NCI-H1436 treated with DMSO at 0.1 percent for 48 hours (cell line): ENCODE data around the gene CD79A.
"Not testable (repeated sequence)": the region's sequence is repeated elsewhere in the genome, so short reads cannot be mapped to it uniquely, and the experiment has no call there.

Experiments
- DNase-seq: peaks from one replicate; lab custom pipeline; 2025; lab: John Stamatoyannopoulos, UW

CD79A gene

GRCh38 chr19:41905273-41906002 lies 28.4 kb downstream of the CD79A start:
- no peak for DNase-seq

- no peak for DNase-seq
These were observed 29.2 kb downstream of the CD79A start for GRCh38 chr19:41906271-41906670.

- no peak for DNase-seq
These were observed 30.0 kb downstream of the CD79A start for GRCh38 chr19:41906916-41907680.

DNA sequence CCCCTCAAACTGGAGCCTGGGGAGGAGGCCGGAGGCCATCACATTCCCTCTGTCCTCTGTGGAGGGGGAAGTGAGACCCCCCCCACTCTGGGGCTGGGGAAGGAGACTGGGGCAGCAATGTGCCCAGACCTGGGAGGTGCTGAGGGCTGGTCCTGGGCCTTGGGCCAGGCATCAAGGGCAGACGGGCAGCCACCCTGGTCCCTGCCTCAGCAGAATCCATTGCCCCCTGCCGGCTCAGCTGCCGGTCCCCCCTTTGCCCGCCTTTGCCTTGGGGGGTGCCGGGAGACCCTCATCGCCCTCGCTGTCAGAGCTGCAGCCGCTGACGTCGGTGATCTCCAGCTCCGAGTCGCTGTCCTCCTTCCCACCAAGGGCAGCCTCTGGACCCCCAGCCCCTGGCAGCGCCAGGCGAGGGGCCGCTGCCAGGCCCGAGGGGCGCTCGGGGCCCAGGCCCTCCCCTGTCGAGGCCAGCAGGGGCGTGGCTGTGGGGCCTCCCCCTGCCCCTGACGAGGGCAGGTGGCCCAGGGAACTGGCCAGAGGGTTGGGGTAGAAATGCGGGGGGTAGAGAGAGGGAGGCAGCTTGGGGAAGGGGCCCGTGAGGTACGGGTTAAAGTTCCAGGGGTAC lies 31.0 kb downstream of the CD79A start:
- DNase-seq = no peak

- no peak for DNase-seq
These were observed 31.8 kb downstream of the CD79A start for GRCh38 chr19:41908724-41909464.

DNA sequence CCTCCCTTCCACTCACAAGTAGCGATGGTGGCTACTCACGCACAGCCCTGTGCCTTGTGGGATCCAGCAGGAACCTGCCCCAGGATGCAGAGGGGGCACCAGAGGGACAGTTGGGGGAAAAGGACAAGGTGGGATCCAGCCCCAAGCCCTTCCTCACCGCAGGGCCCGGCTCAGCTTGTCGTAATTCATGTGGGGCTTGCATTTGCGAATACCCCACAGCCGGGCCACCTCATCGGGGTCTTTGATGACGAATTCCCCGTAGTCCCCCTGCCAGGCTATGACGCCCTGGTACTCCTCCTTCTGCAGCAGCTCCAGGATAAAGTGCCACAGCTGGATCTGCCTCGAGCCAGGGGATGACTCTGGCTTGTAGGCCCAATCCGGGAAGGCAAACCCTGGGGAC lies 32.6 kb downstream of the CD79A start:
- DNase-seq = no peak

GRCh38 chr19:41910240-41910991 lies 33.3 kb downstream of the CD79A start:
- no peak for DNase-seq

DNA sequence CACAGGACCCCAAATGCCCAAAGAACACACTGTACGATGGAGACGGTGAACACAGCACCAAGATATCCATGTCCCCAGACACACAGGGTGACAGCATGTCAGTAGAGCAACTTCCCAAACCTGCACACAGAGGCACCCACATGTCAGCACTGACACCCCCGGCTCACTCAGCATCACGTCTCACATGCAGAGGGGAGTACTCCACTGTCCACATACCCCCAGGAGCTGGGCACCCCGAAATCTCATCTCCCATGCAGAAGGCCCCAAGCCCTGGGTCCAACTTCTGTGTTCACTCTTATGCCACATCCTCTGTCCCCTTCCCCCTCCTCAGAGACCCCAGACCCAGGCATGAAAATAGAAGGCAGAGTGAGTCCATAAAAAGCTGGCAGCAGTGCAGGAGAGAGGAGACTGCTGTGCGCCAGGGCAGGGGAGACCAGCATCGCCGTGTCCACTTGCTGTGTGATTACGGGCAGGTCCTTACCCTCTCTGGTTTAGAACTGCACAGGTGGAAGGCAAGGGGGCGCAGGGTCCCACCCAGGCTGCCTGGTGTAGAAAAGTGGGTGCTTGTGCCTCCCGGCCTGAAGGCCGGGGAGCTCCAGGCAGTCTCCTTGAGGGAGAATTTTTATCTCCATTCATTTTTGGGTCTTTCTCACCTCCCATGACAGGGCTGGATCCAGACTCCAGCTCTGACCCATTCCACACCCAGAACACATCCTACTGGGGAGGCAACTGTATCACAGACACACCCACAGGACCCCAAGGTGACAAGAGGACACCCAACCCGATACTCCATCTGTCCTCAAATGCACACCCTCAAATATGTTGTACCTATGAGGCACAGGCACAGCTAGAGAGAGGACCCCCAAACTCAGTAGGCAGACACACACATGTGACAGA lies 34.2 kb downstream of the CD79A start:
- no peak for DNase-seq

DNA sequence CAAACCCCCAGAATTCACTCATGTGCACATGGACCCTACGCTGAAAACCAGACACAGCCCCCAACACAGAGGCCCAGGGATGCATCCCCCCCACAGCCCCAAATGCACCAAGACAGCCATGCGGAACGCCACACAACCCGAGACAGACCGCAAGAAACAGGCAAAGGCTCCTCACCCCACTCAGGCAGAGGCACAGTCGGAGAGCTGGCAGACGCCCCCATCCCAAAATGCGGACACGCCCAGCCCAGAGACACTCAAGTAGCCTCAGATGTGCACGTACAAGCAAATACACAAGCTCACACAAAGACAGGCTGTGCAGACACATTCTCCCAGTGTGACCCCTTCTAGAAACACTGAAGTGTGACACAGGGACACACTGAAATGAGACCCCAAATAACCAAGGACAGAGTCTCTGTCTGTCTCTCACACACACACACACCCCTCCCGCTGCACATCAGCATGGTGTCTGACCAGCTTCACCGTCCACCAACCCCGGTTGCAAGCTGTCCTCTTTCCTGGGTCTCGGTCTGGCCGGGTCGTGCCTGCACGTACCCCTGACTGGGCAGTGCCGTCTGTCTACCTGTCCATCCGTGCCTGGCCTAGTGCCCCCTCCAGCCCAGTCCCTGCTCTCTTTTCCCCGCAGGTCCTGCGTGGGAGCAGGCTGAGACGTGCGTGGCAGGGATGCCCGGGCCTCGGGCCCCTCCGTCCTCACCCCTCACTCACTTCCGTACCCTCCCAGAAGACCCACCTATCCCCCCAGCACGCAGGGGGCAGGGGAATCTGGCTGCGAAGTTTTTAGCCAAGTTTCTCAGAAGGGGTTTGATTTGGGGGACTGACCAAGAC lies 35.0 kb downstream of the CD79A start:
- DNase-seq = no peak

- DNase-seq = no peak
These were observed 35.9 kb downstream of the CD79A start for GRCh38 chr19:41912899-41913537.

DNA sequence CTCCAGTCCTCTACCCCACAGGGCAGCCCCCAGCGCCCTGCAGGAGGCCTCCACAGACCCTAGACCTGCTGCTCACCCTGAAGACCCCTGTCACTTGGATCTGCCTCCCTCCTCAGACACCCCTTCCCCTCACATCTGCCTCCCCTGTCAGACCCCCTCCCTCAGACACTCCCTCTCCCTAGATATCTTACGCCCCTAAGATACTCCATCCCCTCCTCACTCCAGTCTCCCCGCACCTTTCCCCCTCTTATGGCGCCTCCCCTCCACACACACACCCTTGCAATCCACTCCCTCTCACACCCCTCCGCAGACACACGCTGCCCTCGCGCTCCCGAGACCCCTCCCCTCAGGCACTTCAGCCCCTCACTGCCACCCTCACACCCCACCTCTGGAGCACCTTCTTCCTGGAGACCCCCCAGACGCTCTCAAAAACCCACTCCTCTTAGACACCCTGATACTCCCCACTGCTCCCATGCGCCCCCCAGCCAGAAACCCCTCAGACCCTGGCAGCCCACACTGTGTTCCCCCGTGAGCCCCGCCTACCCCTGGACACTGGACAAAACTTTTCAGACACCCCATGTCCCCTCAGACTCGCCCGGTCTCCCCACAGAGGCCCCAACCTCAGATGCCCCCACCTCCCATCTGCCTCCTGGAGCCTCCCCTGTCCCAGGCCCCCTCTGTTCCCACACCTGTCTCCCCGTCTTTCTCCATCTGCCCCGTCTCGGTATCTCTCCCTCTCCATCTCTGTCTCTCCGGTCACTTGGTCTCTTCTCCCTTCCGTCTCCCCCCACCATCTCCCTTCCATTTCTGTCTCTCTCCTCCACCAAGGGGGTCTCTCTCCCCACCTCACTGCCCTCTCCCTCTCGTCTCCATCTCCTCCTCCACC lies 36.7 kb downstream of the CD79A start:
- DNase-seq = no peak

GRCh38 chr19:41914424-41914834 lies 37.4 kb downstream of the CD79A start:
- DNase-seq = not testable (repeated sequence)

GRCh38 chr19:41915021-41915775 lies 38.1 kb downstream of the CD79A start:
- no peak for DNase-seq

GRCh38 chr19:41915776-41916414 lies 38.8 kb downstream of the CD79A start:
- DNase-seq = no peak

GRCh38 chr19:41917676-41918075 lies 40.6 kb downstream of the CD79A start:
- DNase-seq = no peak

- DNase-seq = no peak
These were observed 41.0 kb downstream of the CD79A start for GRCh38 chr19:41918095-41918494.
